ENCODE measurements around the gene ZNF157. TPM values are rescaled to one million over a fixed set of nuclear protein-coding genes. Genes with fewer than 3 reads are reported as not detected.

ZNF157 gene
- total and polyA plus RNA-seq, 2 of the 8 experiments (the other 6 are each of a cell fraction or from before 2014, with no cell fraction given) = 0.67 to 2.2 TPM

DNA sequence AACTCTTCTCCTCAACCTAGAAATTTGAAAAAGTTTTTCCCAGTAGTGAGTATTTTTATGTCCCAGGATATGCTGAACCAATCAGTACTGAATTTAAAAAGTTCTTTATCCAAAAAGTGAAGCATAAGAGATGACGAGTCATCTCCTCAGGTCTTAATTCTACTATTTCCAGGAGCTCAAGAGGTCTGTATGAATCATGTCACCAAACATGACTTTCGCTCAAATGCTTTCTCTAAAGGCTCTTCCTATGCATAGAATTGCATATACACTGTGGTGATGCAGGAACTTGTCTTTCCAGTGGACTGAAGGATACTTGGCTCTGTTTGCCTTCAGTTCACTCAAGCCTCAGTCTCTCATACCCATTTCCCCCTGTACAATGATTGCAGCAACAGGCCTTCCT lies 76.6 kb downstream of the ZNF157 start:
- no peaks in the 10 kb centered on the region for H3K23me2 ChIP-seq (ENCODE audit: low read depth, low read length)
- H2BK120ac ChIP-seq (replicated peaks; ENCODE audit: low read depth, low read length) = no peak overlapping the region
- H3K4me3 ChIP-seq (ENCODE audit: extremely low read depth in 1 of 4, insufficient read depth in 2 of 4, low read depth in 3 of 4, low read length in 4 of 4) = no peak overlapping the region
- H3K4me2 ChIP-seq (ENCODE audit: insufficient read depth in 1 of 2, low read depth in 2 of 2, low read length in 2 of 2) = no peak overlapping the region
- H3K56ac ChIP-seq (replicated peaks; ENCODE audit: insufficient read length, low read depth, low read length) = no peak overlapping the region
- H4K20me1 ChIP-seq (replicated peaks in 1 of 2; ENCODE audit: control insufficient read depth in 1 of 2, insufficient read depth in 2 of 2, low read length in 2 of 2) = no peaks in the 10 kb centered on the region
- H3K36me3 ChIP-seq (ENCODE audit: control insufficient read depth in 2 of 4, insufficient read depth in 4 of 4, low read length in 3 of 4) = peaks cover 5 to 29% (median 9%) of the 10 kb centered on the region in 4 experiments; a peak in 6 of 8 replicates
- no peak overlapping the region for H3K27ac ChIP-seq (ENCODE audit: low read depth, low read length)
- FAIRE-seq (no peak), DNase-seq (ENCODE audit: low read depth in 1 of 2, low spot score in 2 of 2) (no peak)
- no peak overlapping the region for H2BK5ac ChIP-seq (ENCODE audit: low read depth, low read length)
- ChIA-PET CTCF (ENCODE audit: partially characterized antibody) (no interaction called here), POLR2A (ENCODE audit: partially characterized antibody) (no interaction called here)
- H3K27me3 ChIP-seq (replicated peaks in 1 of 4; ENCODE audit: control insufficient read depth in 3 of 4, extremely low read depth in 1 of 4, insufficient read depth in 3 of 4, low read length in 3 of 4) = no peaks in the 10 kb centered on the region
- no peaks in the 10 kb centered on the region for H3K4me1 ChIP-seq (replicated peaks in 1 of 4; ENCODE audit: control insufficient read depth in 3 of 4, insufficient read depth in 4 of 4, low read length in 3 of 4)
- H2BK15ac ChIP-seq (ENCODE audit: low read length) = no peak overlapping the region
- no peak overlapping the region for H2BK20ac ChIP-seq (ENCODE audit: low read length)
- H3K4ac ChIP-seq (replicated peaks; ENCODE audit: insufficient read length, low read depth, low read length) = no peak overlapping the region
- no peaks in the 10 kb centered on the region for H3K79me2 ChIP-seq (ENCODE audit: control insufficient read depth in 1 of 2, insufficient read depth in 2 of 2, low read length in 2 of 2)
- H4K91ac ChIP-seq (replicated peaks; ENCODE audit: insufficient read length, low read length) = no peak overlapping the region
- H3K9ac ChIP-seq (replicated peaks in 1 of 4; ENCODE audit: extremely low read depth in 1 of 4, low read depth in 3 of 4, low read length in 3 of 4) = no peak overlapping the region
- 94% methylated on average over 2 of the region's 2 CpGs; no CpG with 5 or more reads in 1 of the 2 experiments for whole genome bisulfite sequencing, 2 experiments (ENCODE audit: extremely low coverage in 1 of 2, insufficient coverage in 1 of 2, insufficient read length in 1 of 2, insufficient replicate concordance in 2 of 2, low coverage in 1 of 2, low lambda C conversion rate in 2 of 2, missing lambda C conversion rate in 1 of 2)
- H4K8ac ChIP-seq (ENCODE audit: extremely low read depth, insufficient read depth, low read length) = no peak overlapping the region
- TF ChIP-seq RFX5 (IDR thresholded peaks at IDR 0.05; ENCODE audit: borderline replicate concordance, low read depth, low read length) = no peak
- TF ChIP-seq JUN (IDR thresholded peaks at IDR 0.05; ENCODE audit: low read depth, low read length) = no peak
- no peak overlapping the region for H3K14ac ChIP-seq (ENCODE audit: insufficient read length)
- H3K23ac ChIP-seq (ENCODE audit: insufficient read length) = no peak overlapping the region
- H3K18ac ChIP-seq (ENCODE audit: extremely low read depth, low read length) = no peak overlapping the region
- peaks cover 25 to 35% of the 10 kb centered on the region in 2 experiments for H3K9me3 ChIP-seq (ENCODE audit: insufficient read depth in 2 of 2, low read depth in 1 of 2, low read length in 1 of 2)
- no peak overlapping the region for H2AK5ac ChIP-seq (ENCODE audit: low read depth, low read length)
- no peak overlapping the region for H2BK12ac ChIP-seq (ENCODE audit: low read depth, low read length)
- H3K79me1 ChIP-seq (ENCODE audit: low read depth, low read length) = no peaks in the 10 kb centered on the region
- H4K5ac ChIP-seq (ENCODE audit: insufficient read length, low read depth, low read length) = no peak overlapping the region
- no peak overlapping the region for H2AFZ ChIP-seq (ENCODE audit: low read length)
